Measurements from ENCODE around the gene ZBTB3.
"Not testable (repeated sequence)": the region's sequence is repeated elsewhere in the genome, so short reads cannot be mapped to it uniquely, and the experiment has no call there.

ZBTB3 gene

DNA sequence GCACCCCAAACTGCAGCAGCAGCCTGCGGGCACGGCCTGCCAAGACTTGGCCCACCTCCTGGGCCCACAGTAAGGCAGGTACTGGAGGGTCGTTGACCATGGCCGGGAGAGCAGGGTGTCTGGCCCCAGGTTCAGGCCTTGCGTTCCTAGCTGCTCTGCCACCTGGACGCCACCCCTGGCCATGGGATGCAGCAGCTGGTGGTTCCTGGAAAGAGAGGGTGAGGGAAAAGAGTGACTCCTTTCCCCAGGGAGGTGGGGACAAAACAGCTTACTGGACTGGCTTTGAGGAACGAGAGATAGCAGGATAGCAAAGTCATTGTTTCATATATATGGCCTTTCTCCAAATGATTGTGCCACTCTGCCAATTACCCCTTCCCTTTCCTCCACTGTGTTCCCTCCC lies 48.5 kb downstream of the ZBTB3 start:
- WGBS, 2 experiments (ENCODE audit: insufficient coverage in 2 of 2): 75 to 88% methylated on average over 5 to 6 of the region's 7 CpGs
- Histone ChIP-seq H3K9me3 (ENCODE audit: control insufficient read depth, low read length) (no peaks in the 10 kb centered on the region), H3K36me3 (ENCODE audit: control insufficient read depth, insufficient read depth, low read length) (peaks cover 60% of the 10 kb centered on the region), H3K27ac (ENCODE audit: low read depth, low read length, severe bottlenecking) (peak overlapping the region; percentile 80), H3K4me3 (ENCODE audit: extremely low read depth, insufficient read depth, low read length, poor library complexity, severe bottlenecking) (peak overlapping the region; percentile 51), H3K4me1 (ENCODE audit: control insufficient read depth, insufficient read depth, low read length, poor library complexity, severe bottlenecking) (peaks cover 3% of the 10 kb centered on the region)

DNA sequence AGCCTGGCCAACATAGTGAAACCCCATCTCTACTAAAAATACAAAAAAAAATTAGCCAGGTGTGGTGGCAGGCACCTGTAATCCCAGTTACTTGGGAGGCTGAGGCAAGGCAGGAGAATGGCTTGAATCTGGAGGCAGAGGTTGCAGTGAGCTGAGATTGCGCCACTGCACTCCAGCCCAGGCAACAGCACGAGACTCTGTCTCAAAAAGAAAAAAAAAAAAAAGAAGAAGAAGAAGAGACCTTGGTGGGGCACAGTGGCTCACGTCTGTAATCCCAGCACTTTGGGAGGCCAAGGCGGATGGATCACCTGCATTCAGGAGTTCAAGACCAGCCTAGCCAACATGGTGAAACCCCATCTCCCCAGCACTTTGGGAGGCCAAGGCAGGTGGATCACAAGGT lies 50.0 kb downstream of the ZBTB3 start:
- not testable (repeated sequence) for H3K9me3 ChIP-seq (ENCODE audit: control insufficient read depth, low read length); H3K4me1 ChIP-seq (ENCODE audit: control insufficient read depth, insufficient read depth, low read length, poor library complexity, severe bottlenecking); H3K27ac ChIP-seq (ENCODE audit: low read depth, low read length, severe bottlenecking); H3K4me3 ChIP-seq (ENCODE audit: extremely low read depth, insufficient read depth, low read length, poor library complexity, severe bottlenecking)
- peaks cover 66% of the 10 kb centered on the region for H3K36me3 ChIP-seq (ENCODE audit: control insufficient read depth, insufficient read depth, low read length)
- WGBS, 2 experiments (ENCODE audit: insufficient coverage in 2 of 2): 90 to 100% methylated on average over 2 of the region's 4 CpGs

DNA sequence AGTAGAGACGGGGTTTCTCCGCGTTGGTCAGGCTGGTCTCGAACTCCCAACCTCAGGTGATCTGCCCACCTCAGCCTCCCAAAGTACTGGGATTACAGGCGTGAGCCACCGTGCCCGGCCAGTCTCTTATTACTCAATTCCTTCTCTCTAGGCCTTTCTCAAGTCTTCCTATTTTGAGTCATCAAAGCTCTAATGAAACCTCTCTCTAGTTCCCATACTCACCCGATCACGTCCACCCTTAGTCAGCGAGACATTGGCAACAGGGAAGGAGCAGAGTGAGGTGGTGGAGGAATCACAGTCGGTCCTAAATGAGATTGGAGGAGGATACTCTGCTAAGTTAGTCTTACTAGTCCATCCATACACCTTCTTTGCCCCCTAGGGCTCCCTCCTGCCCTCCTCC lies 51.7 kb downstream of the ZBTB3 start:
- peaks cover 59% of the 10 kb centered on the region for H3K36me3 ChIP-seq (ENCODE audit: control insufficient read depth, insufficient read depth, low read length)
- 95 to 98% methylated on average over 4 of the region's 11 CpGs for WGBS, 2 experiments (ENCODE audit: insufficient coverage in 2 of 2)
- no peak overlapping the region for H3K27ac ChIP-seq (ENCODE audit: low read depth, low read length, severe bottlenecking)

More for the DNA sequence above, 51.7 kb downstream of the ZBTB3 start:
- Histone ChIP-seq H3K4me1 (ENCODE audit: control insufficient read depth, insufficient read depth, low read length, poor library complexity, severe bottlenecking) (no peaks in the 10 kb centered on the region), H3K4me3 (ENCODE audit: extremely low read depth, insufficient read depth, low read length, poor library complexity, severe bottlenecking) (no peak overlapping the region), H3K9me3 (ENCODE audit: control insufficient read depth, low read length) (no peaks in the 10 kb centered on the region)

All from mesodermal cell (in vitro differentiated cells).